ENCODE measurements around the gene GPR50.

- TF ChIP-seq POLR2A (IDR thresholded peaks at IDR 0.05; ENCODE audit: low read depth, low read length) = no peak
- no peak for TF ChIP-seq CTCF (conservative IDR thresholded peaks at IDR 0.05; ENCODE audit: low read depth, low read length)
- TF ChIP-seq MAFK (IDR thresholded peaks at IDR 0.05; ENCODE audit: low read depth, low read length) = no peak
- TF ChIP-seq FOS (IDR thresholded peaks at IDR 0.05; ENCODE audit: low read depth, low read length) = no peak
- TF ChIP-seq ELK1 (IDR thresholded peaks at IDR 0.05; ENCODE audit: borderline replicate concordance, low read depth, low read length) = no peak
- TF ChIP-seq RAD21 (IDR thresholded peaks at IDR 0.05; ENCODE audit: low read length) = no peak
- TF ChIP-seq SMC3 (IDR thresholded peaks at IDR 0.05; ENCODE audit: low read depth, low read length) = no peak
- no peak for TF ChIP-seq CHD1 (IDR thresholded peaks at IDR 0.05; ENCODE audit: low read depth, low read length)
- no peak for TF ChIP-seq USF2 (IDR thresholded peaks at IDR 0.05; ENCODE audit: low read depth, low read length)
- TF ChIP-seq CEBPB (IDR thresholded peaks at IDR 0.05; ENCODE audit: low read depth, low read length) = no peak
- TF ChIP-seq RCOR1 (IDR thresholded peaks at IDR 0.05; ENCODE audit: insufficient replicate concordance, low read length) = no peak
These were observed 7.7 kb downstream of the GPR50 start for GRCh38 chrX:151183912-151184565.

Data from IMR-90 (cell line).